HG03196 (cell line): Measurements from ENCODE around the gene FHL3.

Experiments used
- ATAC-seq: cut with Tn5 transposase; IDR thresholded peaks from one replicate; pipeline ENCODE4 v1.9.1; 2021; ENCODE audit not compliant: unreplicated experiment

FHL3 gene

GRCh38 chr1:38013227-38013622, 7.9 kb upstream of the FHL3 start:
- no peak for ATAC-seq

- ATAC-seq, result peak; percentile 86
These were observed 7.3 kb upstream of the FHL3 start, which contains the start of gene UTP11 for GRCh38 chr1:38012363-38013226. Gene UTP11, plus strand, starts transcription at chr1:38012734. Its CDS starts 69 bp downstream, at chr1:38012803.

- ATAC-seq, result no peak
These were observed 4.5 kb upstream of the FHL3 start for GRCh38 chr1:38009841-38010180.

- ATAC-seq, result no peak
These were observed 4.0 kb upstream of the FHL3 start for GRCh38 chr1:38009088-38009840.

- ATAC-seq, result no peak
These were observed 904 bp upstream of the FHL3 start for GRCh38 chr1:38006008-38006828.

GRCh38 chr1:38004284-38005108, 818 bp downstream of the FHL3 start:
- ATAC-seq, result no peak

GRCh38 chr1:38003261-38004250, 1.8 kb downstream of the FHL3 start:
- no peak for ATAC-seq

GRCh38 chr1:38000529-38001455, 4.5 kb downstream of the FHL3 start:
- ATAC-seq, result no peak

GRCh38 chr1:38000233-38000528, 5.1 kb downstream of the FHL3 start:
- ATAC-seq, result no peak

GRCh38 chr1:37999430-38000232, 5.7 kb downstream of the FHL3 start:
- ATAC-seq, result no peak

- no peak for ATAC-seq
These were observed 6.3 kb downstream of the FHL3 start for GRCh38 chr1:37998913-37999429.

- ATAC-seq, result no peak
These were observed 7.1 kb downstream of the FHL3 start for GRCh38 chr1:37998089-37998808.

- ATAC-seq, result no peak
These were observed 7.8 kb downstream of the FHL3 start for GRCh38 chr1:37997256-37998088.

- ATAC-seq, result no peak
These were observed 9.5 kb downstream of the FHL3 start for GRCh38 chr1:37995751-37996345.

GRCh38 chr1:37994886-37995566, 10.3 kb downstream of the FHL3 start:
- no peak for ATAC-seq
